ENCODE results near the gene AGFG1.

AGFG1 gene

GRCh38 chr2:227436436-227437174 lies 35.4 kb upstream of the AGFG1 start:
- Histone ChIP-seq H2AK5ac (ENCODE audit: low read length) (no peak overlapping the region), H2BK120ac (ENCODE audit: low read depth, low read length) (no peak overlapping the region), H2BK15ac (replicated peaks; ENCODE audit: low read depth) (no peak overlapping the region), H3K4me1 (ENCODE audit: control insufficient read depth, low read depth, low read length) (no peaks in the 10 kb centered on the region), H3K18ac (ENCODE audit: low read length) (no peak overlapping the region), H3K4me2 (ENCODE audit: low read length) (no peak overlapping the region), H3K4me3 (ENCODE audit: low read length) (no peak overlapping the region), H2BK5ac (ENCODE audit: low read length) (no peak overlapping the region), H4K5ac (ENCODE audit: low read length) (no peak overlapping the region), H3K23ac (ENCODE audit: low read length) (no peak overlapping the region), H3K4ac (ENCODE audit: low read depth, low read length) (no peak overlapping the region), H3K79me2 (ENCODE audit: control insufficient read depth, insufficient read depth, low read length) (no peaks in the 10 kb centered on the region), H3K27me3 (ENCODE audit: insufficient read depth, low read length, poor library complexity) (no peaks in the 10 kb centered on the region), H3K27ac (ENCODE audit: low read depth, low read length) (no peak overlapping the region), H3K36me3 (ENCODE audit: control insufficient read depth, insufficient read depth, low read length) (no peaks in the 10 kb centered on the region), H4K8ac (ENCODE audit: low read depth, low read length) (no peak overlapping the region), H3K79me1 (ENCODE audit: low read length) (no peaks in the 10 kb centered on the region), H3K56ac (ENCODE audit: low read length) (no peak overlapping the region), H3K9ac (ENCODE audit: low read length) (no peak overlapping the region)
- 100% methylated on average over 1 of the region's 7 CpGs for WGBS (ENCODE audit: extremely low coverage, insufficient coverage, low lambda C conversion rate)
- no peak for DNase-seq

GRCh38 chr2:227439214-227439613 lies 32.7 kb upstream of the AGFG1 start:
- no peak for DNase-seq
- Histone ChIP-seq H2BK120ac (ENCODE audit: low read depth, low read length) (no peak overlapping the region), H3K23ac (ENCODE audit: low read length) (no peak overlapping the region), H3K4me1 (ENCODE audit: control insufficient read depth, low read depth, low read length) (no peaks in the 10 kb centered on the region), H3K4me3 (ENCODE audit: low read length) (no peak overlapping the region), H4K5ac (ENCODE audit: low read length) (no peak overlapping the region), H3K27me3 (ENCODE audit: insufficient read depth, low read length, poor library complexity) (no peaks in the 10 kb centered on the region), H3K4me2 (ENCODE audit: low read length) (no peak overlapping the region), H3K36me3 (ENCODE audit: control insufficient read depth, insufficient read depth, low read length) (no peaks in the 10 kb centered on the region), H3K4ac (ENCODE audit: low read depth, low read length) (no peak overlapping the region), H3K9ac (ENCODE audit: low read length) (no peak overlapping the region), H3K18ac (ENCODE audit: low read length) (no peak overlapping the region), H3K79me1 (ENCODE audit: low read length) (no peaks in the 10 kb centered on the region), H3K56ac (ENCODE audit: low read length) (no peak overlapping the region), H2AK5ac (ENCODE audit: low read length) (no peak overlapping the region), H3K27ac (ENCODE audit: low read depth, low read length) (no peak overlapping the region), H2BK15ac (replicated peaks; ENCODE audit: low read depth) (no peak overlapping the region), H4K8ac (ENCODE audit: low read depth, low read length) (no peak overlapping the region), H3K79me2 (ENCODE audit: control insufficient read depth, insufficient read depth, low read length) (no peaks in the 10 kb centered on the region), H2BK5ac (ENCODE audit: low read length) (no peak overlapping the region)
- WGBS (ENCODE audit: extremely low coverage, insufficient coverage, low lambda C conversion rate) = no CpG with 5 or more reads among the region's 5 CpGs

- Histone ChIP-seq H2BK5ac (ENCODE audit: low read length) (no peak overlapping the region), H2AK5ac (ENCODE audit: low read length) (no peak overlapping the region), H2BK15ac (replicated peaks; ENCODE audit: low read depth) (no peak overlapping the region), H3K18ac (ENCODE audit: low read length) (no peak overlapping the region), H3K4ac (ENCODE audit: low read depth, low read length) (no peak overlapping the region), H3K36me3 (ENCODE audit: control insufficient read depth, insufficient read depth, low read length) (no peaks in the 10 kb centered on the region), H3K56ac (ENCODE audit: low read length) (no peak overlapping the region), H3K4me2 (ENCODE audit: low read length) (no peak overlapping the region), H3K79me1 (ENCODE audit: low read length) (no peaks in the 10 kb centered on the region), H3K23ac (ENCODE audit: low read length) (no peak overlapping the region), H4K8ac (ENCODE audit: low read depth, low read length) (no peak overlapping the region), H3K27me3 (ENCODE audit: insufficient read depth, low read length, poor library complexity) (no peaks in the 10 kb centered on the region), H3K79me2 (ENCODE audit: control insufficient read depth, insufficient read depth, low read length) (no peaks in the 10 kb centered on the region), H3K9ac (ENCODE audit: low read length) (no peak overlapping the region), H3K27ac (ENCODE audit: low read depth, low read length) (no peak overlapping the region), H4K5ac (ENCODE audit: low read length) (no peak overlapping the region), H3K4me1 (ENCODE audit: control insufficient read depth, low read depth, low read length) (no peaks in the 10 kb centered on the region), H3K4me3 (ENCODE audit: low read length) (no peak overlapping the region), H2BK120ac (ENCODE audit: low read depth, low read length) (no peak overlapping the region)
- no CpG with 5 or more reads among the region's 1 CpG for WGBS (ENCODE audit: extremely low coverage, insufficient coverage, low lambda C conversion rate)
- no peak for DNase-seq
These were observed 29.3 kb upstream of the AGFG1 start for GRCh38 chr2:227442639-227443038.

- Histone ChIP-seq H2BK15ac (replicated peaks; ENCODE audit: low read depth) (no peak overlapping the region), H4K8ac (ENCODE audit: low read depth, low read length) (no peak overlapping the region), H3K4me2 (ENCODE audit: low read length) (no peak overlapping the region), H3K56ac (ENCODE audit: low read length) (no peak overlapping the region), H3K4me1 (ENCODE audit: control insufficient read depth, low read depth, low read length) (no peaks in the 10 kb centered on the region), H3K36me3 (ENCODE audit: control insufficient read depth, insufficient read depth, low read length) (no peaks in the 10 kb centered on the region), H3K23ac (ENCODE audit: low read length) (no peak overlapping the region), H3K9ac (ENCODE audit: low read length) (no peak overlapping the region), H2AK5ac (ENCODE audit: low read length) (no peak overlapping the region), H3K79me2 (ENCODE audit: control insufficient read depth, insufficient read depth, low read length) (no peaks in the 10 kb centered on the region), H3K79me1 (ENCODE audit: low read length) (no peaks in the 10 kb centered on the region), H2BK120ac (ENCODE audit: low read depth, low read length) (no peak overlapping the region), H3K27ac (ENCODE audit: low read depth, low read length) (no peak overlapping the region), H4K5ac (ENCODE audit: low read length) (no peak overlapping the region), H3K4me3 (ENCODE audit: low read length) (no peak overlapping the region), H3K4ac (ENCODE audit: low read depth, low read length) (no peak overlapping the region), H2BK5ac (ENCODE audit: low read length) (no peak overlapping the region), H3K18ac (ENCODE audit: low read length) (peak overlapping the region; percentile 8), H3K27me3 (ENCODE audit: insufficient read depth, low read length, poor library complexity) (no peaks in the 10 kb centered on the region)
- DNase-seq = peak; percentile 35
- WGBS (ENCODE audit: extremely low coverage, insufficient coverage, low lambda C conversion rate) = no CpG with 5 or more reads among the region's 12 CpGs
These were observed 27.9 kb upstream of the AGFG1 start for GRCh38 chr2:227443889-227444568.

GRCh38 chr2:227447606-227448005 lies 24.4 kb upstream of the AGFG1 start:
- H3K4ac ChIP-seq (ENCODE audit: low read depth, low read length) = no peak overlapping the region
- H2AK5ac ChIP-seq (ENCODE audit: low read length) = no peak overlapping the region
- H3K79me1 ChIP-seq (ENCODE audit: low read length) = no peaks in the 10 kb centered on the region
- no peak overlapping the region for H4K5ac ChIP-seq (ENCODE audit: low read length)
- WGBS (ENCODE audit: extremely low coverage, insufficient coverage, low lambda C conversion rate) = no CpG with 5 or more reads among the region's 7 CpGs
- H3K56ac ChIP-seq (ENCODE audit: low read length) = no peak overlapping the region
- H2BK5ac ChIP-seq (ENCODE audit: low read length) = no peak overlapping the region
- no peak overlapping the region for H3K23ac ChIP-seq (ENCODE audit: low read length)
- no peak overlapping the region for H3K4me3 ChIP-seq (ENCODE audit: low read length)
- no peak overlapping the region for H3K27ac ChIP-seq (ENCODE audit: low read depth, low read length)
- no peaks in the 10 kb centered on the region for H3K36me3 ChIP-seq (ENCODE audit: control insufficient read depth, insufficient read depth, low read length)
- no peaks in the 10 kb centered on the region for H3K27me3 ChIP-seq (ENCODE audit: insufficient read depth, low read length, poor library complexity)
- H2BK15ac ChIP-seq (replicated peaks; ENCODE audit: low read depth) = no peak overlapping the region
- no peak overlapping the region for H4K8ac ChIP-seq (ENCODE audit: low read depth, low read length)
- H3K18ac ChIP-seq (ENCODE audit: low read length) = no peak overlapping the region
- H3K4me1 ChIP-seq (ENCODE audit: control insufficient read depth, low read depth, low read length) = no peaks in the 10 kb centered on the region
- no peak overlapping the region for H3K9ac ChIP-seq (ENCODE audit: low read length)
- H3K4me2 ChIP-seq (ENCODE audit: low read length) = no peak overlapping the region
- no peak for DNase-seq
- H3K79me2 ChIP-seq (ENCODE audit: control insufficient read depth, insufficient read depth, low read length) = no peaks in the 10 kb centered on the region
- no peak overlapping the region for H2BK120ac ChIP-seq (ENCODE audit: low read depth, low read length)
